NT2/D1 (cell line): ENCODE data around the gene MSH5.

Experiments
- DNase-seq: peaks from one replicate; pipeline ENCODE4 v3.0.0-alpha.2; 2011; ENCODE audit warnings: low read depth, low spot score
- H3K27me3 ChIP-seq: 2 replicates; pipeline ENCODE4 v1.6.0; 2011; ENCODE audit warnings: mild to moderate bottlenecking; ENCODE audit not compliant: insufficient read length, insufficient read depth
- H3K36me3 ChIP-seq: 2 replicates; pipeline ENCODE4 v1.6.1; 2011; ENCODE audit warnings: mild to moderate bottlenecking, low read length, mixed read lengths; ENCODE audit not compliant: insufficient read depth, insufficient read length
- H3K4me1 ChIP-seq: 2 replicates; pipeline ENCODE4 v1.5.1; 2011; ENCODE audit not compliant: insufficient read depth, insufficient read length
- H3K4me3 ChIP-seq: 2 replicates; pipeline ENCODE4 v1.5.1; 2011; ENCODE audit warnings: low read depth; ENCODE audit not compliant: insufficient read length
- H3K9ac ChIP-seq: 2 replicates; pipeline ENCODE4 v1.6.0; 2011; ENCODE audit warnings: low read depth; ENCODE audit not compliant: insufficient read length
- H3K9me3 ChIP-seq: 2 replicates; pipeline ENCODE4 v1.5.1; 2011; ENCODE audit warnings: mild to moderate bottlenecking, low read length; ENCODE audit not compliant: insufficient read depth
- SUZ12 ChIP-seq: IDR thresholded peaks from 2 replicates; pipeline ENCODE4 v1.6.1; 2011; ENCODE audit not compliant: insufficient read length, insufficient read depth; ENCODE audit errors: extremely low read depth
- YY1 ChIP-seq: IDR thresholded peaks from 2 replicates; pipeline ENCODE4 v1.6.1; 2011; ENCODE audit not compliant: insufficient read length, insufficient read depth
- ZNF274 ChIP-seq: IDR thresholded peaks from 2 replicates; pipeline ENCODE4 v1.6.1; 2011; ENCODE audit warnings: mild to moderate bottlenecking, low read depth, low read length

Gene MSH5

DNA sequence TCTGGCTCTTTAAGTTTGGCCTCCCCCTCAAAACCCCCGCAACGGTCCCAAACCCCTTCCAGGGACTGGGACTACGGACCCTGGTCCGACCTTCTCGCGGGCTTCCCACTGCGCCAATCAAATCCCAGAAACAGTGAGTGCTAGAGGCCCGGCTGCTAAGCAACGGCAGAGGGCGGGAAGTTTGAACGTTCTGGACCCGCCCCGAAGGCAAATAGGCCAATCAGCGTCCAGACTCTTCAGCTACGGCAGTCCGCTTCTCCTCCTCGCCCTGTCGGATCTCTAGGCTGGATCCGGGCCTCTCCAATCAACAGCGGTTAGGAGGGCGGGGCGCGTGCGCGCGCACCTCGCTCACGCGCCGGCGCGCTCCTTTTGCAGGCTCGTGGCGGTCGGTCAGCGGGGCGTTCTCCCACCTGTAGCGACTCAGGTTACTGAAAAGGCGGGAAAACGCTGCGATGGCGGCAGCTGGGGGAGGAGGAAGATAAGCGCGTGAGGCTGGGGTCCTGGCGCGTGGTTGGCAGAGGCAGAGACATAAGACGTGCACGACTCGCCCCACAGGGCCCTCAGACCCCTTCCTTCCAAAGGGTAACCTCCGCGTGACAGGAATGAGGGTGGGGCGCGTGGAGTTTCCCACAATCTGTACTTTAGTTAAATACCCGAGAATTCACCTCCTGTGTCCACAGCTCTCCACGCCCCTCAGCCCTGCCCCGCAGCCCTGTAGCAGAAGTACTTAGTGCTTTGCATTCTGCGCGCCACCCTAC is at the start of gene MSH5:
TSS of gene MSH5 (plus strand) at position 367 of the 758 bp plus-strand sequence. CDS start 462 bp downstream, outside the sequence.
- peaks cover 2% of the 10 kb centered on the region for H3K4me1 ChIP-seq
- H3K36me3 ChIP-seq: peaks cover 35% of the 10 kb centered on the region
- peak within 1 kb of the TSS; percentile 77 for H3K9ac ChIP-seq
- TF ChIP-seq SUZ12 (no peak), ZNF274 (no peak), YY1 (no peak)
- no peaks in the 10 kb centered on the region for H3K9me3 ChIP-seq
- DNase-seq: peak; percentile 94
- H3K27me3 ChIP-seq: no peaks in the 10 kb centered on the region
- peak within 1 kb of the TSS; percentile 64 for H3K4me3 ChIP-seq

DNA sequence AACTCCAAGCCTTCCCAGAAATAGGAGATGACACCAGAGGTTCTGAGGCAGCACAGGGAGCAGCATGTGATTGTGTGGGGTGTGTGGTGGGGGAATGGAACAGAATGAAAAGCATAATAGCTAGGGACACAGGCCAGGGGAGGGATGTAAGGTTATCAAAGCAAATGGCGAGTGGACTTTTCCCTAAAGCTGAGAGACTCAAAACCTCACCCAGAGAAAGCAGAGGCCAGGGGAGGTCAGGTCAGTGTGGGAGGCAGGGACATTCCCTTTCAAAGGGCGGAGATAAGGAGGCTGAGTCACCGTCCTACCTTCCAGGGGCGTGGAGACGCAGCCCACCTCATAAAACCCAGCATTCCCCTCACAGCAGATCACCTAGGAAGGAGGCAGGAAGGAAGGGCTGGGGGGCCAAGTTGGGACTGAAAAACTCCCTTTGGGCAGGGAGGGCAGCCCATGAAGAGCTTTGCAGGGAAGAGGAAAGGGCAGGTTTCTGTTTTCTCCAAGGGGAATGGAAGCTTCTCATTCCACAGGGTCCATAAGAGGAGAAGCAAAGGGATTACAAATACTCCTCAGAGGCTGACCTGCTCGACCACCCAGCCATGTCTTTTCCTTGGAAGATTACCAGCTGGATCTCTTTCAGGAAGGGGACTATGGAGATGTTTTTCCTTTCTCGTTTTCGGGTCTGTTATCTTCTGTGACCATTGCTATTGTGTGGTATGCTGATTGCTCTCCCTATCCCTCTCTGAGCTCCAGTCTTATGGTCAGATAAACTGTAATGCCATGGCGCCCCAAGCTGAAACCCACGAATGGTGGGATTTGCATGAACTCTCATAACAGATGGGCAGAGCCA is 49.4 kb upstream of the MSH5 start:
- H3K4me1 ChIP-seq: peaks cover 14% of the 10 kb centered on the region
- H3K36me3 ChIP-seq: peaks cover 78% of the 10 kb centered on the region
- TF ChIP-seq ZNF274: no peak
- no peak for TF ChIP-seq SUZ12
- no peak overlapping the region for H3K9ac ChIP-seq
- no peaks in the 10 kb centered on the region for H3K9me3 ChIP-seq
- no peak for DNase-seq
- H3K4me3 ChIP-seq: no peak overlapping the region
- no peaks in the 10 kb centered on the region for H3K27me3 ChIP-seq

DNA sequence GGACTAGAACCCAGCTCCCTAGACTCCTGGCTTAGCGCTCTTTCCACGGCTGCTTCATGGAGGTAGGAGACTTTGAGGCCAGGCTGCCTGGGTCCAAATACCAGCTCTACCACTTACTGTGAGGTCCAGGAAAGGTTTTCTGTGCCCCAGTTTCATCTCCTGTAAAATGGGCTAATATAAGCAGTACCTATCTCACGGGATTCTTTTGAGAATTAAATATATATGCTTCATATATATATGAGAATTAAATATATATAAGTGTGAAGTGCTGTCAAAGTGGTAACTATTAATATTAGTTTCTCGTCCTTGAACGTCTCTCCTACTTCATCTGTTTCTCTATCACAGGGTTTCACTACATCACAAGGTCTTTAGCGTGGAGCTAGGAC is 48.7 kb upstream of the MSH5 start:
- no peak for TF ChIP-seq YY1
- TF ChIP-seq SUZ12: no peak
- no peak for TF ChIP-seq ZNF274
- no peaks in the 10 kb centered on the region for H3K27me3 ChIP-seq
- no peak overlapping the region for H3K9ac ChIP-seq
- peaks cover 14% of the 10 kb centered on the region for H3K4me1 ChIP-seq
- H3K9me3 ChIP-seq: no peaks in the 10 kb centered on the region
- no peak overlapping the region for H3K4me3 ChIP-seq
- no peak for DNase-seq
- peaks cover 75% of the 10 kb centered on the region for H3K36me3 ChIP-seq

DNA sequence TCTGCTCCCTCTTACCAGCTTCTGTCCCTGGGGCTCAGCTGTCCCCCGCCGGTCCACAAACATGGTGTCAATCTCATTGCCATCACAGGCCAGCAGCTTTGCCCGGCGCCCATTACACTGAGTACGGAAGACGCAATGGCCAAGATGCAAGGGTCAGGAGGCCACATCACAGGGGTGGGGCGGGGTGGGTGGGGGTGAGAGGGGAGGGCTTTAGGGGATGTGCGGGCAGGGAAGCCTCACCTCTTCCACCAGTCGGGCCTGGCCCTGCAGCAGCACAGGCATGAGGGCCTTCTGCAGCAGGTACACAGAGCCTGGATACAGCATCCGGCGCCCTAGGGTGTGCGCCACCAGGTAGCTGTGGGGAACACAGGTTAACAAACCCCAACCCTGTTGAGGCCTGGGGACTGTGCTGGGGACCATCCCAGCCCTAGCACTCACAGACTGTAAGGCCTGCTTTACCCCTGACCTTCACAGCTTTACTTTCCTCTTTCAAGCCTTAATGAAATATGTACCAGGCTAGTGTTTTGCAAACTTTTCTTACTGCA is 48.2 kb upstream of the MSH5 start:
- TF ChIP-seq SUZ12 (no peak), YY1 (no peak), ZNF274 (no peak)
- Histone ChIP-seq H3K36me3 (peaks cover 74% of the 10 kb centered on the region), H3K9ac (no peak overlapping the region), H3K4me1 (peaks cover 14% of the 10 kb centered on the region), H3K27me3 (no peaks in the 10 kb centered on the region), H3K4me3 (no peak overlapping the region), H3K9me3 (no peaks in the 10 kb centered on the region)
- DNase-seq: no peak

DNA sequence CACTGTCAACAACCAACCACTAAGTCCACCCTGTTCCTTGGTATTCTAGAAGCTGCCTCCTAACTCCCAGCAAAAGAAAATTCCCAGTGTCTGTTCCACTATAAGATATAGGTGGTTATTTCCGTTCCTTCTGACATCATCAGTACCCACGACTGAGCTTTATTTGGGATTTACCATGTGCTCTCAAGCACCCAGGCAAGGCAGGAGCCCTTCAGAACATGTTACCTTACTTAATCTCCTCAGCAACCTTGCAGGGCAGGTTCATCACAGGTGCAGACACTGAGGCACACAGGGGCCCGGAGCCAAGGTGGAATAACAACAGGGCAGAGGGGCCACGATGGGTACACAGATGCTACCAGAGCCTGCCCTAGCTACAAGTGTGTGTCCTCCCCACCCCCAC is 47.5 kb upstream of the MSH5 start:
- H3K9ac ChIP-seq: no peak overlapping the region
- no peaks in the 10 kb centered on the region for H3K9me3 ChIP-seq
- H3K4me3 ChIP-seq: no peak overlapping the region
- H3K36me3 ChIP-seq: peaks cover 72% of the 10 kb centered on the region
- no peaks in the 10 kb centered on the region for H3K27me3 ChIP-seq
- peaks cover 14% of the 10 kb centered on the region for H3K4me1 ChIP-seq
- TF ChIP-seq YY1 (no peak), SUZ12 (no peak), ZNF274 (no peak)
- DNase-seq: no peak

DNA sequence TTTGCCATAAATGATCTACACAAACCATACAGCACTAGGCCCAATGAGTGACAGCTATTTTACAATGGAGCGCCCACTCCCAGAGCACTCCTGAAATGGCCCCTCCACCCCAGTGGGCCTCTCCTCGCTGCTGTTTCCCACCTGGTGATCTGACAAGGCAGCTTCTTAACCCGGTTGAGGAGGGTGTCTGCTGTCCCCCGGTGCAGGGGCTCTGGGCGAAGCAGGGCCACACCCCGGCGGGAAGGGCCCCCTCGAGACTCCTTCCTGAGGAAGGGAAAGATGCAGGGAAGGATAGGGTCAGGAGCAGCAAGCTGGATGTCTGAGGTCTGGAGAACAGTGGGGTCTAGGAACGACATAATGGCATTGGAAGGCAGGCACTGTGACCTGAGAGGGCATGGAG is 46.9 kb upstream of the MSH5 start:
- peaks cover 71% of the 10 kb centered on the region for H3K36me3 ChIP-seq
- DNase-seq: no peak
- no peak overlapping the region for H3K4me3 ChIP-seq
- H3K9ac ChIP-seq: no peak overlapping the region
- H3K4me1 ChIP-seq: peaks cover 11% of the 10 kb centered on the region
- H3K27me3 ChIP-seq: no peaks in the 10 kb centered on the region
- TF ChIP-seq SUZ12 (no peak), YY1 (no peak), ZNF274 (no peak)
- H3K9me3 ChIP-seq: no peaks in the 10 kb centered on the region

DNA sequence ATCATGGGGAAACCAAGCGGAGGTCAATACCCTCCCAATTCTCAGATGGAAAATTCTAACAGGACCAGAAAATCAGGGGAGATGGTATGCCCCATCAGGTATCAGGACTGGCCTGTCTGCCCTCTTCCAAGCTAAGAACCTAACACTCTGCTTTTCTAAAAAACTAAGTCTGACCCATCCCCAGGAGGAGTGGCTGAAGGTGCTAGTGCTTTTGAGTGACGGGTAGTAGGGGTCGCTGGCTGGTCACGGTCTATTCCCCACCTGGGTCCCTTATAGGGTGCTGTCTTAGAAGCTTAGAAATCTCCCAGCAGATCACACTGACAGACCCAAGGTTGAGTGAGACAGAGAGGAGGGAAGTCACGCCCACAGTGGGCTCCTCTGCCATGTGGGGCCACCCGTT is 46.3 kb upstream of the MSH5 start:
- Histone ChIP-seq H3K4me3 (no peak overlapping the region), H3K36me3 (peaks cover 65% of the 10 kb centered on the region), H3K4me1 (peaks cover 7% of the 10 kb centered on the region), H3K9ac (no peak overlapping the region), H3K9me3 (no peaks in the 10 kb centered on the region), H3K27me3 (no peaks in the 10 kb centered on the region)
- DNase-seq: no peak
- TF ChIP-seq SUZ12: no peak
- no peak for TF ChIP-seq ZNF274
